DMS 273 (cell line): ENCODE measurements around the gene ENDOV.

Source experiments
- DNase-seq: peaks from one replicate; lab custom pipeline; 2025; ENCODE audit not compliant: unreplicated experiment; lab: John Stamatoyannopoulos, UW

ENDOV gene

GRCh38 chr17:80414508-80414802 lies 512 bp upstream of the ENDOV start:
- DNase-seq, result peak; percentile 50

- DNase-seq, result no peak
Observed at GRCh38 chr17:80415626-80416137, 715 bp downstream of the ENDOV start.

GRCh38 chr17:80416260-80416939 lies 1.4 kb downstream of the ENDOV start:
- DNase-seq, result no peak

- no peak for DNase-seq
Observed at GRCh38 chr17:80416940-80417293, 1.9 kb downstream of the ENDOV start.

GRCh38 chr17:80418589-80418988 lies 3.6 kb downstream of the ENDOV start:
- DNase-seq, result no peak

GRCh38 chr17:80419255-80419654 lies 4.3 kb downstream of the ENDOV start:
- peak; percentile 39 for DNase-seq

GRCh38 chr17:80421381-80422090 lies 6.6 kb downstream of the ENDOV start:
- no peak for DNase-seq

- no peak for DNase-seq
Observed at GRCh38 chr17:80422276-80422675, 7.3 kb downstream of the ENDOV start.

- DNase-seq, result no peak
Observed at GRCh38 chr17:80422981-80423380, 8.0 kb downstream of the ENDOV start.

- no peak for DNase-seq
Observed at GRCh38 chr17:80423536-80424225, 8.7 kb downstream of the ENDOV start.

- DNase-seq, result no peak
Observed at GRCh38 chr17:80424261-80424660, 9.3 kb downstream of the ENDOV start.

- peak; percentile 47 for DNase-seq
Observed at GRCh38 chr17:80424878-80425765, 10.2 kb downstream of the ENDOV start.

GRCh38 chr17:80425835-80426426 lies 11.0 kb downstream of the ENDOV start:
- no peak for DNase-seq

GRCh38 chr17:80426671-80427326 lies 11.8 kb downstream of the ENDOV start:
- DNase-seq, result peak; percentile 90

- DNase-seq, result no peak
Observed at GRCh38 chr17:80427366-80428282, 12.7 kb downstream of the ENDOV start.

GRCh38 chr17:80428363-80428762 lies 13.4 kb downstream of the ENDOV start:
- no peak for DNase-seq

GRCh38 chr17:80428796-80429195 lies 13.8 kb downstream of the ENDOV start:
- no peak for DNase-seq

GRCh38 chr17:80429356-80430275 lies 14.6 kb downstream of the ENDOV start:
- DNase-seq, result no peak
